Cardiac fibroblast (primary cell): Measurements from ENCODE around the gene CEP112.
A peak's percentile ranks its signal among the peaks of the same experiment; 100 is the strongest.

Experiments
- DNase-seq, 2 donors: peaks; one replicate each; pipeline versions ENCODE4 v3.0.0 to v3.0.0-alpha.2; 2010; ENCODE audit warnings: low read depth in 2 of 2
- H3K4me3 ChIP-seq, 2 donors: replicated peaks in 1 of 2; 1 replicate in 1 of 2; 2 replicates in 1 of 2; pipeline ENCODE4 v1.5.1; 2011; ENCODE audit warnings: low read depth in 2 of 2, low read length in 2 of 2, mild to moderate bottlenecking in 2 of 2, moderate library complexity in 1 of 2
- TF ChIP-seq, protein P1 (sequence below): IDR thresholded peaks from one replicate; pipeline ENCODE4 v1.5.1; 2011; ENCODE audit warnings: low read depth, mild to moderate bottlenecking, low read length, inconsistent platforms

CEP112 gene

DNA sequence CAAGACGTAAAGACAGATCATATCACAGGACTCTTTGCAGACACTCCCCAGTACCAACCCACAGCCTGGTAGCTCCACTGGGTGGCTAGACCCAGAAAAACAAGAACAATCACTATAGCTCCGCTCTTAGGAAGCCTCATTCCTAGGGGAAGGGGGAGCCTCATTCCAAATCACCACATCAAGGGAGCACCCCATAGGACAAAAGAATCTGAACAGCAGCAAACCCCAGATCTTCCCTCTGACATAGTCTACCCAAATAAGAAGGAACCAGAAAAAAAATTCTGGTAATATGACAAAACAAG lies 237.8 kb downstream of the CEP112 start:
- H3K4me3 ChIP-seq = no peak overlapping the region
- TF ChIP-seq, protein P1, sequence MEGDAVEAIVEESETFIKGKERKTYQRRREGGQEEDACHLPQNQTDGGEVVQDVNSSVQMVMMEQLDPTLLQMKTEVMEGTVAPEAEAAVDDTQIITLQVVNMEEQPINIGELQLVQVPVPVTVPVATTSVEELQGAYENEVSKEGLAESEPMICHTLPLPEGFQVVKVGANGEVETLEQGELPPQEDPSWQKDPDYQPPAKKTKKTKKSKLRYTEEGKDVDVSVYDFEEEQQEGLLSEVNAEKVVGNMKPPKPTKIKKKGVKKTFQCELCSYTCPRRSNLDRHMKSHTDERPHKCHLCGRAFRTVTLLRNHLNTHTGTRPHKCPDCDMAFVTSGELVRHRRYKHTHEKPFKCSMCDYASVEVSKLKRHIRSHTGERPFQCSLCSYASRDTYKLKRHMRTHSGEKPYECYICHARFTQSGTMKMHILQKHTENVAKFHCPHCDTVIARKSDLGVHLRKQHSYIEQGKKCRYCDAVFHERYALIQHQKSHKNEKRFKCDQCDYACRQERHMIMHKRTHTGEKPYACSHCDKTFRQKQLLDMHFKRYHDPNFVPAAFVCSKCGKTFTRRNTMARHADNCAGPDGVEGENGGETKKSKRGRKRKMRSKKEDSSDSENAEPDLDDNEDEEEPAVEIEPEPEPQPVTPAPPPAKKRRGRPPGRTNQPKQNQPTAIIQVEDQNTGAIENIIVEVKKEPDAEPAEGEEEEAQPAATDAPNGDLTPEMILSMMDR = no peak
- no peak for DNase-seq

DNA sequence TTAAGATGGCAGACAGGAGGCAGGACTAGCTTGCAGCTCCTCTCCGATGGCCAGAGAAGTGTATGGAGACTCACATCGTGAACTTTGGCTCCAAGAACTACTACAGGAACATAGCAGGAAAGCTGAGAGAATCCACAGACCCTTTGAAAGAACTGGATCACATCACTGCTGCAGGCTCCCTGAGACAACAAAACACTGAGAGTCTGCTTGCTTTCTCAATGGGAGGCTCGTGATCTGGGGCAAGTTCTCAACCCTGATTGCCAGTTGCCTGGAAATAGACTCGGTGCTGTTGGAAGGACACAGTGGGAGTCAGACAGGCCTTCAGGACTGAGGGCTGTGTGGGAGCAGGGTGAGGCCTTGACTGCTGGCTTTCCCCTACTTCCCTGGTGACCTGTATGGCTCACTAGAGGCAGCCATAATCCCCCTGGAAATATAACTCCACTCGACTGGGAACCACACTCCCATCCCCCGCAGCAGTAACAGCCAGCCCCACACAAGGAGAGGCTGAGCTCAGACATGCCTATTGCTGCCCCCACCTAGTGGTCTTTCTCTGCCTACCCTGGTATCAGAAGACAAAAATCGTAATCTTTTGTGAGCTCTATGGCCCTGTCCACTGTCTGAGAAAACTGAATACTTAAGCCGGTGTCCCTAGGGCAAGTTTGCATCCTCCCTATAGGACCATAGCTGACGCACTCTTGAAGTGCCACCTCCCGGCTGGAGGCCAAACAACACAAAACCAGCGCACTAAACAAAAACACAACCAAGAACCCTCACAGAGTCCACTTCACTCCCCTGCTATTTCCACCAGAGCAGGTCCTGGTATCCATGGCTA lies 238.4 kb downstream of the CEP112 start:
- DNase-seq = no peak
- H3K4me3 ChIP-seq = no peak overlapping the region
- TF ChIP-seq, protein P1 = no peak

DNA sequence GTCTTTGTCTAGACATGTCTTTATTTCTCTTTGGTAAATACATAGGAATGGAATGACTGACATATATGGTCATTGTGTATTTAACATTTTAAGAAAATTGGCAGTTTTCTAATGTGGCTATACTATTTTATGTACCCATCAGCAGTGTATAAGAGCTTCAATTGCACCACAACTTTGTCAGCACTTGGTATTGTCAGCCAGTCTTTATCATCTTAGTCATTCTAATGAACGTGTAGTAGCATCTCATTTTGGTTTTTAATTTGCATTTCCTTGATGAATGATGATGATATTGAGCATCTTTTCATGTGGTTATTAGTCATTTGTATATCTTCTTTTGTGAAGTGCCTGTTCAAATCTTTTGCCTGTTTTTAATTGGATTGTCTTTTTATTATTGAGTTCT lies 239.3 kb downstream of the CEP112 start:
- no peak overlapping the region for H3K4me3 ChIP-seq
- peak in 1 of 2 donors; percentile 18 for DNase-seq
- TF ChIP-seq, protein P1 = no peak

DNA sequence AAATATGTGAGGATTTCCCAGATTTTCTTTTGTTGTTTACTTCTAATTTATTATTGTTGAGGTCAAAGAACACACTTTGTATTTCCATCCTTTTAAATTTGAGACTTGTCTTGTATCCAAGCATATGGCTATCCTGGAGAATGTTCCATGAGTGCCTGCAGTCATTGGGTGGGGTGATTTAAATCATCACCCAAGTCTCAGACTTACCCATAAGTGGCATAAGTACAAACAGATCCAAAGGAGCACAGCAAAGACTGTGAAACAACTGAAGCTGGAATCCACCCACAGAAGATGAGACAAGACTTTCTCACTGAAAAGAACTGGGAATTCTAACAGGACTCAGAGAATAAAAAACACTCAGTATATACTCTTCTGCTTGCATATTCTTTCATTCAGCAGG lies 239.9 kb downstream of the CEP112 start:
- H3K4me3 ChIP-seq = no peak overlapping the region
- TF ChIP-seq, protein P1 = no peak
- no peak for DNase-seq

DNA sequence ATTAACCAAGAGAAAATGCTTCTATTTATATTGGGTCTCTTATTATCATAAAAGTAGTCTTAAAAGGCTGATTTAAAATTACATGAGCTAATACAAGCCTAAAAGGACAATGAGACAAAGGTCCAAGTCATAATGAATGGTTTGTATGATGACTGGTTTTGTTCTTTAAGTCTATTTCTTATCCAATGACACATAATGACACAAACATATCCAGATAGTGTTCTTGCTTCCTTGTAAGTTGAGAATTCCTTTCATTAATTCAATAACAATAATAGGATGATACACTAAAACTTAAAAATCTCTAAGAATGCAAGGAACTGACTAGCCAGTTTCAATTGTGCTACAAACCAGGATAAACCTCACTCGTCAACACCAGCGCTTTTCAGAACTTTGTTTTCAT lies 244.1 kb downstream of the CEP112 start:
- DNase-seq = peak in 1 of 2 donors; percentile 65
- H3K4me3 ChIP-seq = no peak overlapping the region
- TF ChIP-seq, protein P1 = no peak

DNA sequence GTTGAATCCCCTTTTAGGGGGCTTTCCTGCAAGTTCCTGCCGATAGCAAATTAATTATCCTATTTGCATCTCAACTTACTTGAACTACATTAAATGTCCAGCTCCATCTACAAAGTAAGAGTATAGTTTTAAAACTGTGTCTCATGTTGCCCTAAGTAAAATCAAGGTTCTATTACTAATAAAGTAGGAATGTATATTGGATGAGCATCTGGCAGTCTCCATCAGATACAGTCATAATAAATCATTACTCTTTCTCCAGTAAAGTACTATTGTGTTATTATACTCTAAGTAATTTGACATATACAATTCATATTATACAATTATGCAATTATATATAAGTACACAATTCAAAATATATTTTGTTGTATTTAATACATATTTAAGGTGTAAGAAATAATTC lies 249.3 kb downstream of the CEP112 start:
- no peak overlapping the region for H3K4me3 ChIP-seq
- DNase-seq = peak in 1 of 2 donors; percentile 31
- TF ChIP-seq, protein P1 = no peak
